Fibroblast of skin of left biceps (primary cell): ENCODE measurements around the gene SMARCA4.
"Not testable (repeated sequence)": the region's sequence is repeated elsewhere in the genome, so short reads cannot be mapped to it uniquely, and the experiment has no call there.

Experiments used
- DNase-seq, 2 experiments: peaks; one replicate each; pipeline ENCODE4 v3.0.0-alpha.2; 2013; ENCODE audit warnings: low read depth in 2 of 2

Gene SMARCA4

GRCh38 chr19:10976131-10976892 is 15.5 kb downstream of the SMARCA4 start:
- DNase-seq: no peak

- DNase-seq: no peak
Observed at GRCh38 chr19:10977742-10978092, 16.9 kb downstream of the SMARCA4 start.

GRCh38 chr19:10979951-10980381 is 19.1 kb downstream of the SMARCA4 start:
- DNase-seq: no peak

GRCh38 chr19:10981252-10981895 is 20.5 kb downstream of the SMARCA4 start:
- DNase-seq: no peak

- no peak for DNase-seq
Observed at GRCh38 chr19:10983026-10983425, 22.2 kb downstream of the SMARCA4 start.

GRCh38 chr19:10984166-10984735 is 23.4 kb downstream of the SMARCA4 start:
- no peak for DNase-seq

- DNase-seq: no peak
Observed at GRCh38 chr19:10985502-10985901, 24.7 kb downstream of the SMARCA4 start.

GRCh38 chr19:10986301-10987127 is 25.7 kb downstream of the SMARCA4 start:
- no peak for DNase-seq

GRCh38 chr19:10987571-10988297 is 26.9 kb downstream of the SMARCA4 start:
- DNase-seq: no peak

- no peak for DNase-seq
Observed at GRCh38 chr19:10988380-10988779, 27.6 kb downstream of the SMARCA4 start.

- DNase-seq: no peak
Observed at GRCh38 chr19:10988921-10989320, 28.1 kb downstream of the SMARCA4 start.

GRCh38 chr19:10991076-10991475 is 30.2 kb downstream of the SMARCA4 start:
- DNase-seq: no peak

- DNase-seq: no peak
Observed at GRCh38 chr19:10991521-10992081, 30.8 kb downstream of the SMARCA4 start.

- not testable (repeated sequence) for DNase-seq
Observed at GRCh38 chr19:10992174-10992573, 31.3 kb downstream of the SMARCA4 start.

GRCh38 chr19:10995926-10996600 is 35.2 kb downstream of the SMARCA4 start:
- no peak for DNase-seq

GRCh38 chr19:10998045-10998533 is 37.3 kb downstream of the SMARCA4 start:
- DNase-seq: no peak

GRCh38 chr19:10998666-10999065 is 37.8 kb downstream of the SMARCA4 start:
- no peak for DNase-seq

- no peak for DNase-seq
Observed at GRCh38 chr19:11005521-11005920, 44.7 kb downstream of the SMARCA4 start.

GRCh38 chr19:11007385-11007784 is 46.6 kb downstream of the SMARCA4 start:
- DNase-seq: no peak

GRCh38 chr19:11007962-11008532 is 47.2 kb downstream of the SMARCA4 start:
- no peak for DNase-seq
